ENCODE results near the gene ASRGL1.

The ASRGL1 gene

DNA sequence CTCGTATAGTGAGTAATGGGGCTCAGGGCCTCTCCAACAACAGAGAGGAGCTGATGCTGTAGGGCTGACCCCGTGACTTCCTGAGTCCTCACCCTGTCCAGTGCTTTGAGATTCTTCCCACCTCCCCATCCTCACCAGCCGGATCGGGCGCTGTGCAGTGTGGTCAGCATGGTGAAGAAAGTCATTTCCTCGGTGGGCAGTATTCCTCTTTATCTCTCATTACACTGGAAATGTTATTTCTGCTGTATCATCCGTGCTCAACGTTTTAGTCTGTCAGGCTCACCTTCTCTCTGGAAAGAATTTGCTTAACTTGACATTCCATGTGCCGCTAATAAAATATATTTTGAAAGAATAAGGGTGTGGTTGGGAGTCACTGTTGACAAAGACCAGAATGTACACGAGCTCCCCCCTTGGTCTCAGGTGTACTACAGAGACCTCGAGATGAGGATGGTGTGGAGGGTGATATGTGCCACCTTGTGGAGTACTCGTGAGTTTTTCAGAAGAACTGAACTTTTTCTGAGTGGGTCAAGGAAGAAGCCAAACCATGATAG, 55.9 kb downstream of the ASRGL1 start:
- peak; percentile 36 to 46 for ATAC-seq

DNA sequence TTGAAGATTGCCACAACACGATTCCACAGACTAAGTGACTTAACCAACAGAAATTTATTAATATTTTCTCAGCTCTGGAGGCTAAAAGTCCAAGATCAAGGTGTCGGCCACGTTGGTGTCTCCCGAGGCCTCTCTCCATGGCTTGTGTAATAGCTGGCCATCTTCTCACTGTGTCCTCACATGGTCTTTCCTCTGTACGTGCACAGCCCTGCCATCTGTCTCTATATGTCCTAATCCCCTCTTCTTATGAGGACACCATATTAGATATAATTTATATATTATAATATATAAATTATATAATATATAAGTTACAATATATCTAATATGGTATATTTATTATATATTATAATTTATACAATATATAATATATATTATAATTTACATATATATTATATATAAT, 56.5 kb downstream of the ASRGL1 start:
- ATAC-seq, result no peak

DNA sequence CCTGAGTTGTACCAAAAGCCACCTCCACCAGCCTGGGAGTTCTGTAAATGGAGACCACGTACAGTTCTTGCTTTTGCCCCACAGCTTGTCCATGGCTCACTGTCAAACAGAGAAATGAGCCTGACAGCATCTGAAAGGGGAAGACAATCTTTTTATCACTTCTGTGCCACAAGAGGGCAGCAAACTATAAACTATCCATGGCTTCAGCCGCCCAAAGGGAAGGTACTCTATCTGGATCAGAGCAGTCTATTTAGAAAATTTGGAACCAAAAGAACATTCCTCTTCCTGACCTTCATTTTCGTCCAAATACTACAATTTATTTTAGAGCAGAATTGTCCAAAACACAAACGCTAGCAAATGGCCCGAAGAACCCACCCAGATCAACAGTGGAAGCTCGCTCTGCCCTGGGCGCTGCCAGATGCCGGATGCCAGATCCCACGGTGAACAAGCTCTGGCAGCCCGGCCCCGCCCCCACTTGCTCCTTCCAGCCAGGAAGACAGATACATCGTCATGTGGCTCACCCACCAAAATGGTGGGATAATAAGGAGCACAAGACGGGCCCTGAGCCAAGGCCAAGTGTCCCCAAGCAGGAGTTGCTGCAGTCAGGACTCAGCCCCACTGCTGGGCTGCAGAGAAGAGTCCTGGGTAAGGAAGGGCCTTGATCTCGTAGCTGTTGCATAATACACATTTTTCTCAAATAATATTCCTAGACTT, 57.7 kb downstream of the ASRGL1 start:
- peak; percentile 84 to 88 for ATAC-seq

DNA sequence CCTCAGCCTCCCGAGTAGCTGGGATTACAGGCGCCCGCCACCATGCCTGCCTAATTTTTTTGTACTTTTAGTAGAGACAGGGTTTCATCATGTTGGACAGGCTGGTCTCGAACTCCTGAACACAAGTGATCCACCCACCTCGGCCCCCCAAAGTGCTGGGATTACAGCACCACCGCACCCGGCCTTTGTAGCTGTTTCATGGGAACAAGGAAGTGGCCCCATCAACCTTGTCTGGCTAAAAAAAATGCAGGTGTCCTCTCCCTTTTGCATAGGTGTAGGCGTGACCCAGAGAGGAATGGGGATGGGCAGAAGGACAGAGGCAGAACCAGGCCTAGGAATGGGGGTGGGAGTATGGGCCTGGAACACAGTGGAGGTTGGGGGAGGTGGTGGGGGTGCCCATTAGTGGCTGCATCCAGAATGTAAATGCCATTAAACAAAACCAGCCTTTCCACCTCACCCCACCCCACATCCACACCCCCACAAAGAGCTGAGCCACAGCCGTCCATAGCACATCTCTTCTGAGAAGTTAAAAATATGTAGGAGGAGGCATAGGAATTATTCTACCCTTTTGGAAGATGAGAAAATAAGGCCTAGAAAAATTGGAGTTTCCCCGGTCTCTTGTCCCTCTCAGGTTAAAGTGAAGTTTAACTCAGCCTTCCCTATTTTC, 58.8 kb downstream of the ASRGL1 start:
- ATAC-seq, result no peak

DNA sequence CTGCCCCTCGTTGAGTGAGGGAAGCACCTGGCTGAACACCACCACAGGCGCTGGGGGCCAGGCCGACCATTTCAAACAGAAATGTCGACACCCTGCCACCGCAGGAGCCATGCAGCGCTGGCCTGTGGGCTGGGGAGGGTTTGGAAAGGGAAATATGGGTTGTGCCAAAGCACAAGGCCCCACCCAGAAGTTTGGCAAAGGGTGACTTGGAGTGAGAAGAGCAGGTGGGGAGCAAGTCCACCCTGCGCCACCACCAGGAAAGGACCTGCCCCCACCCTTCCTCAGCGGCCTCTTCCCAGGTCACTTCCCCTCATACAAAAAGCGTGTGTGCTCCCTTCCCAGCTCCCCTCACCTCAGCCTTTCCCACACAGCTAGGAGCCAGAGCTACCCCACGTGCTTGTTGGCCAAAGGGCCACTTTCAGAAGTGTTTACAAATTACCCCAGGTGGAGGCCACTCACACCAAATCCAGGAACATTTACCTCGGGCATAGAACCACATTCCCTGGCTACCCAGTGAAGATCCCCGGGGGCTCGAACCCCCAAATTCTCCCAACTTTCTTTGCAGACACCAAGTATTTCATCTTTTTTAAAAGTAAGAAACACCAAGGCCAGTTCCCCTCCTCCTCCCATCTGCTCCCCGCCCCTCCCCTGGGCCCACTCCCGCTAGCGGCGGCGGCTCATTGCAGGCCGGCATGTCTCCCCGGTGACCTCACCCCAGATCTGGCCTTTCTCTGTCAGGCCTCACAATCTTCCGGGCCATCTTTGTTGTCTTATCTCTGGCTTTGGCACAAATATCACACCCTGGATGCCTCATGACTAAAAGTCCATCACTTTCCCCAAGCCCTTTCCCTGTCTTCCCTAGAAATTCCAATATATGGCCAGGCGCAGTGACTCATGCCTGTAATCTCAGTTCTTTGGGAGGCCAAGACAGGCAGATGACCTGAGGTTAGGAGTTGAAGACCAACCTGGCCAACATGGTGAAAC, 61.1 kb downstream of the ASRGL1 start:
- ATAC-seq, result no peak

DNA sequence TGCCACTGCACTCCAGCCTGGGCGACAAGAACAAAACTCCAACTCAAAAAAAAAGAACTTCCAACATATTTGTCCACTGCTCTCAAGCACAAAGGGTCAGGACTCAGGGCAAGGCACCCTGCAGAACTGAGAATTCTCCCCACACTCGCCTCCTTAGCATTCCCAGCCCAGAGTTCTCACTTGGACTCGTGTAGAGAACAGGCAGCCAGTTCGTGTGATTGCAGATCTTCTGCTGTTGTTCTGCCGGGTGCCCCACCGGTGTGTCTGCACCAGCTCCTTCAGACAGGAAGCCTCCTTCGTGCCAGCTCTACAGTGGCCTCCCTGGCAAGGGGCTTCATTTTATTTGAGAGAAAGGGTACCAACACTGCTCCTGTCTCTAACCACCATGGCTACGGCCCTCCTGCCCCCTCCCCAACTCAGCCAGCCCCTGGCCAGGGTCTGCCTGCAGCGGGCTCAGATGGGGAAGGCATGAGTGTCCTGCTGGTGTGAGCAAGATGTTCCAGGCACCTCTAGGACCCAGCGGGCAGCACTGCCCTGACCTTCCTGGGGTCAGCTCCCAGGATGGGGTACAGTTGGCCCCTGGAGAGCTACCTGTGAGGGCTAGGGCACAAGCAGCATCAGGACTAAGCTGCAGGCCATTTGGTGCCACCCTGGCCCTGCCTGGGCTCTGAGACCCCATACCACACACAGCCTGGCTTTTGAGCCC, 62.1 kb downstream of the ASRGL1 start:
- ATAC-seq, result no peak

DNA sequence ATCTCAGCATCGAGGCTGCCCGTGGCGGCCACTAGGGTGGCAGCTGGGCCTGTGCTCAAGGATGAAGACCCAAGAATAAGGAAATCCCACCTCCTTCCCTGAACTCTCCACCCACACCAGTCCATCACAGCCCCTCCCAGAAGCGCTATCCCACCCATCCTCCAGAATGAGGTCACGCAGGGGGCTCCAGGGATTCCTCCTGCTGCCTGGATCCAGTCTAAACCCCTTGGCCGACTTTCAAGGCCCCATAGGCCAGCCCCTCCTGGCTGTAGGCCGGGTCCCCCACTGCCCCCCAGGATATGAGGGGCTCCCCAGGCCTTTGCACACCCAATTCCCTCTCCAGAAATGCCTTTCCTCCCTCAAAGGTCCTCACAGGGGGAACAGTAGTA, 62.6 kb downstream of the ASRGL1 start:
- ATAC-seq, result no peak

DNA sequence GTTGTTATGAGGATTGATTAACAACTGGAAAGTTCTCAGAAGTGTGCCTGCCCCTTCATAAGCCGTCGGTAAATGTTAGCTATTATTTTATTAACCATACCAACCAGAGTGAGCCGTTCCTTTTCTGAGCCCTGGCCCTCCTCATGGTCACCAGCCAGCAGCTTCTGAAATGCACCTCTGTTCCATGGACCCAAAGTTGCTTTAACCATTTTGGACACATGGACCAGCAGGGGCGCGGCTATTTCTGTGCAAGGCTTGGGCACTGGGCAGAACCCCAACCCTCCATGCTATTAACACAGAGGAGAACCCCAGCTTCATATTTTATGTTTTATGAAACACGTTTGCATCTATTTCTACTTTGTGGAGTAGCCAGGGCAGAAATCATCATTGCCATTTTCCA, 63.0 kb downstream of the ASRGL1 start:
- no peak for ATAC-seq

DNA sequence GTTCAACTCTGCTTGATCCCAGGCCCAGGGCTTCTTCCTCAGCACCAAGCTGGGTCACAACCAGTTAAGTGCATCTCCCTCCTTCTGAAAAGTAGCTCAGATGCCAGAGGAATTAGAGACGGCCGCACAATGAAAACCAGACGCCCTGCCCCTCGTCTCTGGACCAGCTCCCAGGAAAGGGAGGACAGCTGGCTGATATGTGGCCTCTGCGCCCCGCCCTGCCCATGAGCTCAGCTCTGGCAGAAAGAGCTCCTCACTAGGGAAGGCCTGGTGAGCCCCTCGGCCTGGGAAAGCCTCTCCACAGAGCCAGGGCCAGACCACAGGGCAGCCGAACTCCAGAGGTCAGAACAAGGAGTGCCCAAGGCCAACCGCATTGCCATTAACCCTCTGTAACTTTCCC, 63.5 kb downstream of the ASRGL1 start:
- ATAC-seq, result no peak

DNA sequence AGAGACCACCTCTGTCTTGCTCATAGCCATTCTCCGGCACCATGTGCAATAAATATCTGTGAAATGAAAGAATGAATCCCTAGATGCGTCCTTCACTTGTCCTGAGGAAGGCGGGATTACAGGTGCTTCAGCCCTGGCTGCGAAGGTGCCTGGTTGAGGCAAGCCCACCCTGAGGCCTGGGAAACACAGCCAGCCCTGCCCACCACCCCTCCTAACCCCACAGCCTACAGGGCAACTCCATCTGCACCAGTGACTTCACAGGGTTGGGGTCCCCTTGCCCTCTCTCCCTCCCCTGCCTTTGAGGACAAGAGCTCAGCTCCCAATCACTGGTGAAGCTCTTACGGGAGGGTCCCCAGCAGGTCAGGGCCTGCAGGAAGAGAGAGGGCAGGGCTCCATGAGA, 64.1 kb downstream of the ASRGL1 start:
- ATAC-seq, result no peak

DNA sequence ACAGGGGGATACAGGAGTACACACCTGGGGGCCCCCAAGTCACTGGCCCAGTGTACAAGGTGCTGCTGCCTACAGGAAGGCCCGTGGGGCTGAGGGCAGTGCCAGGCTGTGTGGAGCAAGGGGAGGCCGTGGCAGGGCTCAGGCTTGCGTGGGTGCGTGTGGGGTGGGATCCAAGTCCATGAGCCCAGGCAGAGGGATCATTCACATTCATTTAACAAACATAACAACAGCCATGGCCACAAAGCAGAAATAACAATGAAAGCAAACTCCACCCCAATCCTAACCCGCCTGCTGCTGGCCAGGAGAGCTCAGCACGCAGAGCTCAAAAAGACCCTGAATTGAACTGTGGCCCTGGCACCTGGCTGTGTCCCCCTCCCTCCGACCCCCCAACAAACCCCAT, 64.6 kb downstream of the ASRGL1 start:
- peak; percentile 22 to 47 for ATAC-seq

DNA sequence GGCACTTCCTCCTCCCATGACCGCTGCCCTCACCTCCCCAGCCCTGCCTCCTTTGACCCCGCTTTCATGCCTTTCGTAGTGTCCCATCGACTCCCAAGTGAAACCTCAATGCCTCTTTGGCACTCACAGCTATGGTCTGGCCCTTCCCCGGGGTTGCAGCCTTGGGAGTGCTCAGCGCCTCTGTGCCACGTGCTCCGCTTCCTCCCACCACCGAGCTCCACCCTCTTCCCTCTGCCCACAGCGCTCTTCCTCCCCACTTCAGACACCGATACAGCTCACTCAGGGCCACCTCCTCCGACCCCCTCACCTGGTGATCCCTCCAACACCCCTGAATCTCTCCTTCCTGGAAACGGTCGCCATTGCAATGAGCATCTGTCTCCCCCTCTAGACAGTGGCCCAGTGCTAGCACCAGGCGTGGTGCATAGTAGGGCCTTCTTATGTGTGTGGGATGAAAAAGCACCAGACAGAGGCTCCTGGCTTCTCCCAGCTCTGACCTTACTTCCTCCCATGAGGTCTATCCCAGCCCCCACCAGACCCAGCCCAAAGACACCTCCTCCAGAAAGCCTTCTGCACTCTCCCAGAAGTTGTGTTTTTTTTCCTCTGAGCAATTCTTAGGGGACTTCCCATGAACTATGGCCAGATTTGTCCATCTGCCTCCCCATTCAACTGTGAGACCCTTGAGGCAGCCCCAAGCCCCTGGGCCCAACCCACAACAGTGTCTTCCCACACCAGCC, 65.1 kb downstream of the ASRGL1 start:
- peak; percentile 85 to 90 for ATAC-seq

DNA sequence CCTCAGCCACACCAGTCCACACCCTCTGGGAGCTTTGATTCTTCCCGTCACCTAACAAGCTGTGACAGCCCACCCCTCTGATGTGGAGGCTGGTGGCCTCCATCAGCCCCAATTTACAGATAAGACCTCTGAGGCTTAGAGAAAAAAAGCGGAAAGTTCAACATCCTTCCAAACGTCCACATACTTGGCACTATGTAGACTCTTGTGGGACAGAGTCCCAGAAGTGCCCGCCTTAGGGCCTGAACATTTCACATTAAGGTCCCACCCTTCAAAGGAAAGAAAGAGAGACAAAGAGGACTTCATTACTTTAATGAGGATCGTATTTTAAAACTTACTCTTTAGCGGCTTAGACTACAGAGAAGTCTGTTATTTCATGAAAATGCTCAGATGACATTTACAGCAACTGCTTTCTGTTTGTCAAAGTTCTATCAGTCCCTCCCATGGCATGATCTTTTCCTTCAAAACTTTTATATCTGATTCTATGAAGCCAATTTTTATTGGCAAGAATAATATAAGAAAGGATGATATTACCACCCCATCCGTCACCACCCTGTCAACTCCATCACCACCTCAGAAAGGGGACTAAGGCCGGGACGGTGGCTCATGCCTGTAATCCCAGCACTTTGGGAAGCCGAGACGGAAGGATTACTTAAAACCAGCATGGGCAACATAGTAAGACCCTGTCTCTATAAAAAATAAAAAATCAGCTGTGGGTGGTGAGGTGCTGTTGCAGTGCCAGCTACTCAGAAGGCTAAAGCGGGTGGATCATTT, 65.9 kb downstream of the ASRGL1 start:
- ATAC-seq, result no peak

DNA sequence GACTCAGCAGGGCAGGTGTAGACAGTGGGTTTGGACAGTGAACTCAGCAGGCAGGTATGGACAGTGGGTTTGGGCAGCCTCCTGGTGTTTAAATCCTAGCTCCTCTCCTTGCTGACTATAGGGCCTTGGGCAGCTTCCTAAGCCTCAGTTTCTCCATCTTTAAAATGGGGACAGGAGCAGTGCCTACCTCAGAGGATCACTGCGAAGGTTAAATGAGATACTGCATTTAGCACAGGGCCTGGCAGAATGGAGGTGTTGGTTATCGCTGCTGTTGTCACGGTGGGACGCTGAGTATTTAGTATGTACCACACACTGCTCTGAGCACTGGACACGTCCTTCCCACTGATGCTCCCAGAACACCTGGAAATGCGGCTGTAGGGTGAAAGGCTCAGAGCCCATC, 67.2 kb downstream of the ASRGL1 start:
- no peak for ATAC-seq

DNA sequence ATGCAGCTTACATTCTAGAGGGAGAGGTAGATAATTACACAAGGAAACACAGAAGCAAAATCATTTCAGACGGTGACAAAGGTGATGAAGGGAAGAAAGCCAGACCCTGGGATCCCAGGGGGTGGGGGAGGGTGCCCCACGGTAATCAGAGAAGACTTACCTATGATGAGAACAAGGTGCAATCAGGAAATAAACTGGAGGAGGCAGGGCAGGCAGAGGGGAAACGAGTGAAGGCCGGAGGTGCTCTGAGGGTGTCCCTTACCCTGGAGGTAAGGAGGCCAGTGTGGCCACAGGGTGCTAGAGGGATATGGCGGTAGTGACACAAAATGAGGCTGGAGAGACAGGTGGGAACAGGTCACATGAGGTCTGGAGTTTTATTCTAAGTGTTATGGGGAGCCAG, 67.7 kb downstream of the ASRGL1 start:
- ATAC-seq, result no peak

DNA sequence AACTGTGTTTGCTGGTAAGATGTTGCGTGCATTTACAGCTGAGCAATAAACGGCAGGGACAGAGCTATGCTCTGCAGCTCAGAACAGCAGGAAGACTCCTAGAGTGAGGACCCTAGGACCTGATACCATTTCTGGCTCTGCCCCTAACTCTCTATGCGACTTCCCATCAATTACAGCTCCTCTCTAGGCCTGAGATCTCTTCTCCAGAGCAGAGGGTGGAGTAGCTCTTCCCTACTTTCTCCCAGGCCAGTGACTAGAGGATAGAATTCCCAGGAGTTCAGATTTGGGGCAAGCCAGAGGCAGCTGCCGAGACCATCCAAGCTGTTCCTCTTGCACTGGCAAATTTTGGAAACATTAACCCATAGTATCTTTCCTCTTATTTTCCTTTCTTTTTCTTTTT, 68.8 kb downstream of the ASRGL1 start:
- ATAC-seq, result no peak

DNA sequence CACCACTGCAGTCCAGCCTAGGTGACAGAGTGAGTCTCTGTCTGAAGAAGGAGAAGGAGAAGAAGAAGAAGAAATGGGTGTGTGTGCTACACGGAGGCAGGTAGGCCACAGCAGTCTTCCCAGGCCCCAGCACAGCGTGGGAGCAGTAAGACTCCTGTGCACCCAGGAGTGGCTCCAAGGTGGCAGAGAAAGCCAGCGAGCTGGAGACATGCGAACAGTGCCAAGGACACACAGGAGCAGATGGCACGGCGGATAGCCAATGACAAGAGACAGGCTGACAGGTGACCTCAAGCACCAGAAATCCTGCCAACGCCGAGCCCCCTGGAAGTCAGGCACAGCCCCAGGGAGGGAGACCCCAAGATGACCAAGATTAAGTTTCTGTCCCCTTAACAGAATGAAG, 72.6 kb downstream of the ASRGL1 start:
- no peak for ATAC-seq

DNA sequence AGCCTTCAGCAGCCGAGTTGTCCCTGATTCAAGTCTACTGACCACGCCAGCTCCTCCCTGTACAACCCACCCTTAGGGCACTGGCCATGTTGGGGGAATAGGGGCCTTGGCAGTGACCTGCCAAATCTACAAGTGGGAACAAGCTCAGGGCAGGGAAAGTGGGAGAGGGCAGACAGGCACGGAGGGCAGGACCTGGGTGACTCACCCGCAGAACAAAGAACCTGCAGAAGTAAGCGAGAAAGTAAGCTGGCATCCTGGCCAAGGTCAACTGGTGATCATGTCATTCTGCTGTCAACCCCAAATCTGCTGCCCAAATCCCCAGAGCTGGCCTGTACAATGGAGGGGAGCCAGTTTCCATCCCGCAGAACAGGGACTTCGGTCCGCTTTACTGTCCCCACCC, 73.7 kb downstream of the ASRGL1 start:
- no peak for ATAC-seq

DNA sequence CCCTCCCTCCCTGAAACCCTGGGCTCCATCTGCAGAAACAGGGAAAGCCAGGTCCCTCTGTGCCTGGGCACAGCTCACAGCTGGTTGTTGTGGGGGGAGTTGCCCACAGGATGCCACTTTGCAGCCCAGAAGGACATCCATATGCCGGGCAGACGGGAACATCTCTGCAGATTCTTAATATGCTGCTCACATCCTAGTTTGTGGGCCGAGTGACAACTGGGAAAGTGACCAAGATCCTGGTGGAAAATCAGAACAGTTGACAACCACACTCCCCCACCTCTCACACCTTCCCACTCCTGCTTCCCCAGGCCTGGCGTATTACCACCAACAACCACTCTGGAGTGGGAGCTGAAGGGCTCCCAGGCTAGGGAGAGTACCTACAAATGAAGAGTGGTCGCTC, 74.3 kb downstream of the ASRGL1 start:
- ATAC-seq, result no peak

DNA sequence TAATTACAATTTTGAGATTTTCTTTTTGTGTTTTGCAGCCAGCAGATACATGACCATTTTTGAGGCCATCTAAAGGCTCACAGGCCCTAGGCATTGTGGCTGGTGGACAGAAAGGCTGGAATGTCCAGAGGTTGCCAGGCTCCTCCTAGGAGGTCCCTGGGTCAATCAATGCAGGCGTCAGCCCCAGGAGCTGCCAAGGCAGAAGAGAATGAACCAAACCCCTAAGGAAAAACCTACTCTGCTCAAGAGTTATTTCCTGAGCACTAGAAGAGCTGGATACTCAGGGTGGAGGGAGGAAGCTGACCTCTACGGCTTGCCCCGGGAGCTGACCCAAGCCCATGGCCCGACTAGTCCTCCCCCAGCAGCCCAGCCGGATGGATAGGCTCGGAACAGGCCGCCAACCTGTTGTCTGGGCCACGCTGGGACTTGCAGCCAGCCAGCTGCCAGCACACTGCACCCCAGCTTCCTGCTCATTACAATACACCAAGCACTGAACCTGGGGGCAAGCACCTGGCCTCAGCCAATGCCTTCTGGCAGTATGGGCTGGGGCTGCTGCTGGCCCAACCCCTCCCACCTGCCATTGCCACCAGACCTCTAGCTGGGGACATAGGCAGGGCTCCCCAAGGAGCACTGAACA, 75.9 kb downstream of the ASRGL1 start:
- ATAC-seq, result no peak

DNA sequence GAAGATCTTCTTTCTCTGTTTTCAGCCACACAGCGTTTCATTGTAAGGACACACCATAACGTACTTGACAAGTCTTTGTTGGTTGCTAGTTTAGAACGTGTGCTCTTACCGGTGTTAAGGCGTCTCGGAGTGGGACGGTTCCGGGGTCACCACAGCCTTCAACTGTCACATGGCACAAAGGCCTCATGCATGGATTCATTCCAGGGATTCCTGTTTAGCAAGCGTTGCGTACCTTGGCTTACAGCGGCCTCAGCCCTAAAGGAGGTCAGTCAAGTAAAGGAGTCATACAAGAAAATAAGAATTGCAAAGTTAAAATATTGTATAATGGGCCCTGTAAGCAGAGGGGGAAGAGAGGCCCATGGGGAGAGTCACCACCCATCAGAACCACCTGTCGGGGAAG, 79.3 kb downstream of the ASRGL1 start:
- no peak for ATAC-seq
